Panc1 (cell line): ENCODE measurements around the gene FIG4. TPM values are rescaled to one million over a fixed set of nuclear protein-coding genes. Genes with fewer than 3 reads are reported as not detected.

Experiments used
- ATAC-seq: fragments of 200-7000 bp; cut with Tn5 transposase; 2 replicates; pipeline ENCODE4 v1.9.1; 2020; ENCODE audit warnings: mild to moderate bottlenecking, moderate library complexity
- BruUV-seq: library from RNA; stranded (reverse); fragments of 400-500 nt; replicated peaks from 2 replicates; lab custom pipeline; 2021; lab: Mats Ljungman, UMichigan
- CTCF ChIA-PET: fragments of 300-600 bp; sonication (Branson Sonifier 250); formaldehyde crosslinking; loops from one replicate; lab custom pipeline; 2022; ENCODE audit warnings: antibody characterized with exemption; lab: Charles Lee
- POLR2A ChIA-PET: fragments of 300-600 bp; sonication (Branson Sonifier 250); formaldehyde crosslinking; loops from one replicate; lab custom pipeline; 2022; ENCODE audit warnings: antibody characterized with exemption; lab: Charles Lee
- DNase-seq: peaks from one replicate; pipeline ENCODE4 v3.0.0-alpha.2; 2010; ENCODE audit warnings: low read depth, low spot score
- H3K27ac ChIP-seq: 2 replicates; pipeline ENCODE4 v1.5.1; 2011; ENCODE audit warnings: mild to moderate bottlenecking, low read length, inconsistent platforms
- H3K27me3 ChIP-seq: fragments of 200-500 bp; sonication (Bioruptor generic); 2 replicates; pipeline ENCODE4 v1.6.0; 2014; ENCODE audit warnings: low read length, inconsistent platforms; ENCODE audit not compliant: control insufficient read depth, insufficient read depth
- H3K36me3 ChIP-seq: fragments of 200-500 bp; sonication (Bioruptor generic); 2 replicates; pipeline ENCODE4 v1.5.1; 2014; ENCODE audit warnings: inconsistent platforms, mild to moderate bottlenecking, low read length, moderate library complexity; ENCODE audit not compliant: control insufficient read depth, insufficient read depth
- H3K4me1 ChIP-seq: 2 replicates; pipeline ENCODE4 v1.5.1; 2011; ENCODE audit warnings: inconsistent platforms, mild to moderate bottlenecking, low read length, moderate library complexity; ENCODE audit not compliant: control insufficient read depth, insufficient read depth
- H3K4me3 ChIP-seq, 2 experiments: 2 replicates each; pipeline ENCODE4 v1.5.1; 2011 to 2012; ENCODE audit warnings: low read depth in 2 of 2, low read length in 2 of 2, mild to moderate bottlenecking in 2 of 2, inconsistent platforms in 1 of 2, moderate library complexity in 1 of 2
- H3K9me3 ChIP-seq: fragments of 200-500 bp; sonication (Bioruptor generic); 2 replicates; pipeline ENCODE4 v1.5.1; 2014; ENCODE audit warnings: low read depth, mild to moderate bottlenecking, inconsistent platforms, low read length, moderate library complexity; ENCODE audit not compliant: control insufficient read depth, insufficient read depth
- POLR2AphosphoS5 ChIP-seq: IDR thresholded peaks from 2 replicates; pipeline ENCODE4 v1.6.1; 2012; ENCODE audit warnings: mild to moderate bottlenecking, low read depth, low read length, moderate library complexity
- REST ChIP-seq, 2 experiments: IDR thresholded peaks; 2 replicates each; pipeline ENCODE4 v1.6.1; 2011 to 2012; ENCODE audit warnings: low read depth in 2 of 2, control low read depth in 1 of 2, low read length in 1 of 2, mild to moderate bottlenecking in 1 of 2, moderate library complexity in 1 of 2; ENCODE audit not compliant: insufficient read depth in 1 of 2
- SIN3A ChIP-seq: IDR thresholded peaks from 2 replicates; pipeline ENCODE4 v1.6.1; 2012; ENCODE audit warnings: low read depth, mild to moderate bottlenecking, low read length, moderate library complexity, borderline replicate concordance; ENCODE audit not compliant: insufficient read depth
- TCF7L2 ChIP-seq: IDR thresholded peaks from 2 replicates; pipeline ENCODE4 v1.6.1; 2011; ENCODE audit warnings: mild to moderate bottlenecking, low read depth, low read length, inconsistent platforms
- in situ Hi-C: cut with HindIII; loops from 2 replicates; pipeline ENCODE4 v1.10.0; 2016; ENCODE audit warnings: low sequenced_read_pairs, low pct_unique_long_range_greater_than_20kb
- intact Hi-C: fragments of 100-400 bp; cut with micrococcal nuclease; formaldehyde crosslinking; loops from one replicate; pipeline ENCODE4 v1.10.0; 2022; ENCODE audit not compliant: unreplicated experiment
- total RNA-seq: library from RNA; stranded (reverse); gene quantifications from one replicate; pipeline ENCODE4 v1.2.1, GENCODE V29; 2021; ENCODE audit not compliant: unreplicated experiment
- TF ChIP-seq, protein P1 (sequence below): fragments of 450-650 bp; IDR thresholded peaks from 2 replicates; pipeline ENCODE4 v1.5.1; 2017; ENCODE audit warnings: mild to moderate bottlenecking

Gene FIG4
- total RNA-seq, 1 experiment from 2014 or later: 19.0 TPM

GRCh38 chr6:109772883-109773431 lies 81.9 kb downstream of the FIG4 start:
- Histone ChIP-seq H3K4me1 (no peaks in the 10 kb centered on the region), H3K4me3 (no peak overlapping the region), H3K27ac (no peak overlapping the region), H3K9me3 (no peaks in the 10 kb centered on the region), H3K36me3 (no peaks in the 10 kb centered on the region), H3K27me3 (no peaks in the 10 kb centered on the region)
- POLR2A ChIA-PET: no interaction called here
- intact Hi-C loops (no loop called here), in situ Hi-C loops (no loop called here)
- CTCF ChIA-PET: no interaction called here
- ATAC-seq (no peak), DNase-seq (no peak)
- TF ChIP-seq SIN3A: no peak
- TF ChIP-seq POLR2AphosphoS5: no peak
- TF ChIP-seq REST (IDR thresholded peaks at IDR 0.05; ENCODE audit: insufficient read depth in 1 of 2, low read depth in 2 of 2, low read length in 1 of 2): no peak
- TF ChIP-seq, protein P1, sequence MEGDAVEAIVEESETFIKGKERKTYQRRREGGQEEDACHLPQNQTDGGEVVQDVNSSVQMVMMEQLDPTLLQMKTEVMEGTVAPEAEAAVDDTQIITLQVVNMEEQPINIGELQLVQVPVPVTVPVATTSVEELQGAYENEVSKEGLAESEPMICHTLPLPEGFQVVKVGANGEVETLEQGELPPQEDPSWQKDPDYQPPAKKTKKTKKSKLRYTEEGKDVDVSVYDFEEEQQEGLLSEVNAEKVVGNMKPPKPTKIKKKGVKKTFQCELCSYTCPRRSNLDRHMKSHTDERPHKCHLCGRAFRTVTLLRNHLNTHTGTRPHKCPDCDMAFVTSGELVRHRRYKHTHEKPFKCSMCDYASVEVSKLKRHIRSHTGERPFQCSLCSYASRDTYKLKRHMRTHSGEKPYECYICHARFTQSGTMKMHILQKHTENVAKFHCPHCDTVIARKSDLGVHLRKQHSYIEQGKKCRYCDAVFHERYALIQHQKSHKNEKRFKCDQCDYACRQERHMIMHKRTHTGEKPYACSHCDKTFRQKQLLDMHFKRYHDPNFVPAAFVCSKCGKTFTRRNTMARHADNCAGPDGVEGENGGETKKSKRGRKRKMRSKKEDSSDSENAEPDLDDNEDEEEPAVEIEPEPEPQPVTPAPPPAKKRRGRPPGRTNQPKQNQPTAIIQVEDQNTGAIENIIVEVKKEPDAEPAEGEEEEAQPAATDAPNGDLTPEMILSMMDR: no peak
- TF ChIP-seq TCF7L2: no peak
- BruUV-seq: no TSS peak

- Histone ChIP-seq H3K4me3 (no peak overlapping the region), H3K27me3 (no peaks in the 10 kb centered on the region), H3K4me1 (no peaks in the 10 kb centered on the region), H3K9me3 (no peaks in the 10 kb centered on the region), H3K27ac (no peak overlapping the region), H3K36me3 (no peaks in the 10 kb centered on the region)
- no TSS peak for BruUV-seq
- DNase-seq: no peak
- CTCF ChIA-PET: no interaction called here
- POLR2A ChIA-PET: no interaction called here
- TF ChIP-seq, protein P1: no peak
- TF ChIP-seq TCF7L2: no peak
- TF ChIP-seq SIN3A: no peak
- no peak for TF ChIP-seq POLR2AphosphoS5
- TF ChIP-seq REST (IDR thresholded peaks at IDR 0.05; ENCODE audit: insufficient read depth in 1 of 2, low read depth in 2 of 2, low read length in 1 of 2): no peak
- in situ Hi-C loops: no loop called here
- ATAC-seq: no peak
- intact Hi-C loops: no loop called here
Observed at GRCh38 chr6:109781001-109781400, 89.9 kb downstream of the FIG4 start.
